ENCODE results near the gene GTF2B. TPM values are rescaled to one million over a fixed set of nuclear protein-coding genes. Genes with fewer than 3 reads are reported as not detected.

GTF2B gene
- total and polyA plus RNA-seq, 2 experiments from 2014 or later = 30.8 to 43.1 TPM

GRCh38 chr1:88891951-88892340 is 579 bp upstream of the GTF2B start:
- H3K4me1 ChIP-seq (ENCODE audit: low read depth) = peaks cover 8% of the 10 kb centered on the region

GRCh38 chr1:88890791-88891317 is 513 bp downstream of the GTF2B start:
- DNase-seq (ENCODE audit: low read depth in 1 of 2, low spot score in 1 of 2) = peak; percentile 46 to 62
- H3K27ac ChIP-seq = peak overlapping the region; percentile 92
- TF ChIP-seq CTCF (IDR thresholded peaks at IDR 0.05; ENCODE audit: low read depth, low read length) = no peak

More at GRCh38 chr1:88891951-88892340, 579 bp upstream of the GTF2B start:
- no peak for DNase-seq (ENCODE audit: low read depth in 1 of 2, low spot score in 1 of 2)
- no peak for TF ChIP-seq CTCF (IDR thresholded peaks at IDR 0.05; ENCODE audit: low read depth, low read length)
- Histone ChIP-seq H3K36me3 (peaks cover 2% of the 10 kb centered on the region), H3K9me3 (ENCODE audit: low read depth) (no peaks in the 10 kb centered on the region), H3K27ac (peak overlapping the region; percentile 92), H3K4me3 (peak overlapping the region; percentile 90), H3K27me3 (no peaks in the 10 kb centered on the region)

DNA sequence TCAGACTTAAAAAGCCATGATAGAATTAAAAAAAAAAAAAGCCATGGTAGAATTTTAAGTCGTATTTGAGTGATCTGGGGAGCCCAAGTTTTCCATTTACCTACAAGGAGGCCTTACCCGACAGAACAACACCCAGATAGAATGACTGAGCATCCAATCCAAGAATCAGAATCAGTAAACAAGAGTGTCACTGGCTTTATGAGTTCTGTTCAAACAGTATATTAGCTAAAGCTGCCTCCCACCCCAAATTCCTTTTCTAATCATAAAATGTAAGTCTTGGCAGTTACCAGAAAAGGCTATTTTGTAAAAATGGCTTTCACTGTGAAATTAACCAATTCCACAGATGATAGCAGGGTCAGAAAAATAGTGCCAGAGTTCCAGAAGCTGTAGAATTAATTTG is 1.2 kb downstream of the GTF2B start:
- Histone ChIP-seq H3K27me3 (no peaks in the 10 kb centered on the region), H3K4me3 (peak overlapping the region; percentile 90), H3K36me3 (peaks cover 16% of the 10 kb centered on the region), H3K4me1 (ENCODE audit: low read depth) (peaks cover 8% of the 10 kb centered on the region), H3K9me3 (ENCODE audit: low read depth) (no peaks in the 10 kb centered on the region), H3K27ac (no peak overlapping the region)
- no peak for DNase-seq (ENCODE audit: low read depth in 1 of 2, low spot score in 1 of 2)
- no peak for TF ChIP-seq CTCF (IDR thresholded peaks at IDR 0.05; ENCODE audit: low read depth, low read length)

More at GRCh38 chr1:88890791-88891317, 513 bp downstream of the GTF2B start:
- H3K36me3 ChIP-seq = peaks cover 13% of the 10 kb centered on the region
- peaks cover 8% of the 10 kb centered on the region for H3K4me1 ChIP-seq (ENCODE audit: low read depth)
- no peaks in the 10 kb centered on the region for H3K9me3 ChIP-seq (ENCODE audit: low read depth)
- H3K4me3 ChIP-seq = peak overlapping the region; percentile 90
- H3K27me3 ChIP-seq = no peaks in the 10 kb centered on the region

DNA sequence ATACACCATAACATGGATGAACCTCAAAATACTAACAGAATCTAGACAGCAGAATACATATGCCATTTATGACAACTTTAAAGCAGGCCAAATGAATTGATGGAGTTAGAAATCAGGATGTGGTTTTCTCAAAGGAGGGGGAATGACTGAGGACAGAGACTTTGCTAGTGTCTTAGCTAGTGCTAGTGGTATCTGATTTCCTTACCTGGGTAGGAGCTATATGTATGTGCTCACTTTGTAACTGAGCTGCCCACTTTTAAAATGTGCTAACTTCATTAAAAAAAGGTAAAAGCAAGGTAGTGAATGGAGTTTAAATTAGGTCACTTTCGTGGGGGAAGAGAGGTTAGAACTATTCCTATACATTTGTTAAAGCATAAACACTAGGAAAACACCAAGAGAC is 2.6 kb downstream of the GTF2B start:
- TF ChIP-seq CTCF (IDR thresholded peaks at IDR 0.05; ENCODE audit: low read depth, low read length) = no peak
- Histone ChIP-seq H3K4me1 (ENCODE audit: low read depth) (peaks cover 8% of the 10 kb centered on the region), H3K4me3 (no peak overlapping the region), H3K27me3 (no peaks in the 10 kb centered on the region), H3K27ac (no peak overlapping the region), H3K9me3 (ENCODE audit: low read depth) (no peaks in the 10 kb centered on the region), H3K36me3 (peaks cover 24% of the 10 kb centered on the region)
- DNase-seq (ENCODE audit: low read depth in 1 of 2, low spot score in 1 of 2) = no peak

- H3K4me1 ChIP-seq (ENCODE audit: low read depth) = peaks cover 8% of the 10 kb centered on the region
- no peaks in the 10 kb centered on the region for H3K9me3 ChIP-seq (ENCODE audit: low read depth)
- H3K27me3 ChIP-seq = no peaks in the 10 kb centered on the region
- H3K4me3 ChIP-seq = no peak overlapping the region
- H3K27ac ChIP-seq = no peak overlapping the region
- H3K36me3 ChIP-seq = peaks cover 32% of the 10 kb centered on the region
- DNase-seq (ENCODE audit: low read depth in 1 of 2, low spot score in 1 of 2) = no peak
- TF ChIP-seq CTCF (IDR thresholded peaks at IDR 0.05; ENCODE audit: low read depth, low read length) = no peak
Measured at GRCh38 chr1:88885933-88886332, 5.4 kb downstream of the GTF2B start.
